ENCODE results near the gene MYEOV. TPM values are rescaled to one million over a fixed set of nuclear protein-coding genes. Genes with fewer than 3 reads are reported as not detected.

Gene MYEOV
- total and polyA plus RNA-seq, 2 experiments from 2014 or later = 0.14 TPM; not detected in 1

DNA sequence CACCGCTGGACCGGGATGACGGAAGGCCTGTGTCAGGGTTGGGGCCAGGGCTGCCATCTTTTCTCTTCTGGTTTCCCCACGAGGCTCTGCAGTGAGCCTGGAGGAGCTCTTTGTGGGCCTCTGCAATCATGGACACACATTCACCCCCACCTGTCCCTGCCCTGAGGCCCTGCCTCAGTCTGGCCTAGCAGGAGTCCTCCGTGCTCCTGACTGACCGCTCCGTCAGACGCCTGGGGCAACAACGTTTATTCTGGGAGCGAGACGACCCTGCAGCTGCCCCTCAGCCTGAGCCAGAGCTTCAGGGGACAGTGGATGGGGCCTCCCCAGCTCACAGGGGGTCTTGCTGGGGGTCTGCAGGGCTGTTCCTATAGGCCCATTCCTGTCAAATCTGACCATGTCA lies 8.2 kb upstream of the MYEOV start:
- peaks cover 9% of the 10 kb centered on the region for H3K27me3 Mint-ChIP-seq (ENCODE audit: insufficient read depth, low read depth, poor library complexity)

More for the DNA sequence above, 8.2 kb upstream of the MYEOV start:
- no peak for DNase-seq (ENCODE audit: low spot score)
- H3F3A ChIP-seq (replicated peaks; ENCODE audit: low read depth) = no peaks in the 10 kb centered on the region
- H2AFZ ChIP-seq = no peak overlapping the region
- ATAC-seq = no peak
- H3K27me3 ChIP-seq (ENCODE audit: insufficient read depth) = no peaks in the 10 kb centered on the region
- no peak overlapping the region for H3K4me3 ChIP-seq
- Mint-ChIP-seq H3K9me3 (peaks cover 6% of the 10 kb centered on the region), H3K27ac (no peak overlapping the region), H3K4me1 (peaks cover 10% of the 10 kb centered on the region), H3K36me3 (ENCODE audit: low read depth) (no peaks in the 10 kb centered on the region), H3K4me3 (no peak overlapping the region)
- no peak for TF ChIP-seq EZH2phosphoT487 (IDR thresholded peaks at IDR 0.05; ENCODE audit: unreplicated experiment)
- TF ChIP-seq ZNF331 (CRISPR knock-in tag; IDR thresholded peaks at IDR 0.05; ENCODE audit: low read depth) = no peak
- no peak for TF ChIP-seq JUNB (IDR thresholded peaks at IDR 0.05; ENCODE audit: unreplicated experiment)
- TF ChIP-seq EZH2 (IDR thresholded peaks at IDR 0.05; ENCODE audit: low read depth, unreplicated experiment) = no peak
- TF ChIP-seq ZNF462 (CRISPR knock-in tag; IDR thresholded peaks at IDR 0.05) = no peak
- no peak for TF ChIP-seq POLR2AphosphoS5 (IDR thresholded peaks at IDR 0.05; ENCODE audit: low read depth)
- TF ChIP-seq ZNF114 (CRISPR knock-in tag; IDR thresholded peaks at IDR 0.05) = no peak
- no peak for TF ChIP-seq NANOG (IDR thresholded peaks at IDR 0.05; ENCODE audit: borderline replicate concordance)
- TF ChIP-seq CREB1 (CRISPR knock-in tag; IDR thresholded peaks at IDR 0.05; ENCODE audit: low read depth) = no peak
- TF ChIP-seq, protein P1, sequence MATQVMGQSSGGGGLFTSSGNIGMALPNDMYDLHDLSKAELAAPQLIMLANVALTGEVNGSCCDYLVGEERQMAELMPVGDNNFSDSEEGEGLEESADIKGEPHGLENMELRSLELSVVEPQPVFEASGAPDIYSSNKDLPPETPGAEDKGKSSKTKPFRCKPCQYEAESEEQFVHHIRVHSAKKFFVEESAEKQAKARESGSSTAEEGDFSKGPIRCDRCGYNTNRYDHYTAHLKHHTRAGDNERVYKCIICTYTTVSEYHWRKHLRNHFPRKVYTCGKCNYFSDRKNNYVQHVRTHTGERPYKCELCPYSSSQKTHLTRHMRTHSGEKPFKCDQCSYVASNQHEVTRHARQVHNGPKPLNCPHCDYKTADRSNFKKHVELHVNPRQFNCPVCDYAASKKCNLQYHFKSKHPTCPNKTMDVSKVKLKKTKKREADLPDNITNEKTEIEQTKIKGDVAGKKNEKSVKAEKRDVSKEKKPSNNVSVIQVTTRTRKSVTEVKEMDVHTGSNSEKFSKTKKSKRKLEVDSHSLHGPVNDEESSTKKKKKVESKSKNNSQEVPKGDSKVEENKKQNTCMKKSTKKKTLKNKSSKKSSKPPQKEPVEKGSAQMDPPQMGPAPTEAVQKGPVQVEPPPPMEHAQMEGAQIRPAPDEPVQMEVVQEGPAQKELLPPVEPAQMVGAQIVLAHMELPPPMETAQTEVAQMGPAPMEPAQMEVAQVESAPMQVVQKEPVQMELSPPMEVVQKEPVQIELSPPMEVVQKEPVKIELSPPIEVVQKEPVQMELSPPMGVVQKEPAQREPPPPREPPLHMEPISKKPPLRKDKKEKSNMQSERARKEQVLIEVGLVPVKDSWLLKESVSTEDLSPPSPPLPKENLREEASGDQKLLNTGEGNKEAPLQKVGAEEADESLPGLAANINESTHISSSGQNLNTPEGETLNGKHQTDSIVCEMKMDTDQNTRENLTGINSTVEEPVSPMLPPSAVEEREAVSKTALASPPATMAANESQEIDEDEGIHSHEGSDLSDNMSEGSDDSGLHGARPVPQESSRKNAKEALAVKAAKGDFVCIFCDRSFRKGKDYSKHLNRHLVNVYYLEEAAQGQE (IDR thresholded peaks at IDR 0.05; ENCODE audit: unreplicated experiment) = no peak
- no peaks in the 10 kb centered on the region for H3K9me2 ChIP-seq (ENCODE audit: insufficient read depth)
- H3K79me2 ChIP-seq (replicated peaks; ENCODE audit: insufficient read depth) = no peaks in the 10 kb centered on the region
- no peak overlapping the region for H3K27ac ChIP-seq (ENCODE audit: low read depth)
- no peaks in the 10 kb centered on the region for H3K36me3 ChIP-seq (ENCODE audit: insufficient read depth)
- H3K4me1 ChIP-seq (ENCODE audit: insufficient read depth) = peaks cover 11% of the 10 kb centered on the region; the same call in 1 of the 2 replicates
- H4K20me1 ChIP-seq (replicated peaks; ENCODE audit: insufficient read depth) = no peaks in the 10 kb centered on the region
- H3K4me2 ChIP-seq = no peak overlapping the region
